ENCODE data around the gene LRP3. TPM values are rescaled to one million over a fixed set of nuclear protein-coding genes. Genes with fewer than 3 reads are reported as not detected.

The LRP3 gene
- total and polyA plus RNA-seq, 2 experiments from 2014 or later: 3.5 to 62.7 TPM

- TF ChIP-seq JUNB (IDR thresholded peaks at IDR 0.05; ENCODE audit: unreplicated experiment): no peak
- no peak for TF ChIP-seq POLR2AphosphoS5 (IDR thresholded peaks at IDR 0.05; ENCODE audit: low read depth)
- no peak for TF ChIP-seq NANOG (IDR thresholded peaks at IDR 0.05; ENCODE audit: borderline replicate concordance)
- TF ChIP-seq ZNF114 (CRISPR knock-in tag; IDR thresholded peaks at IDR 0.05): no peak
- TF ChIP-seq CREB1 (CRISPR knock-in tag; IDR thresholded peaks at IDR 0.05; ENCODE audit: low read depth): no peak
- TF ChIP-seq, protein P1, sequence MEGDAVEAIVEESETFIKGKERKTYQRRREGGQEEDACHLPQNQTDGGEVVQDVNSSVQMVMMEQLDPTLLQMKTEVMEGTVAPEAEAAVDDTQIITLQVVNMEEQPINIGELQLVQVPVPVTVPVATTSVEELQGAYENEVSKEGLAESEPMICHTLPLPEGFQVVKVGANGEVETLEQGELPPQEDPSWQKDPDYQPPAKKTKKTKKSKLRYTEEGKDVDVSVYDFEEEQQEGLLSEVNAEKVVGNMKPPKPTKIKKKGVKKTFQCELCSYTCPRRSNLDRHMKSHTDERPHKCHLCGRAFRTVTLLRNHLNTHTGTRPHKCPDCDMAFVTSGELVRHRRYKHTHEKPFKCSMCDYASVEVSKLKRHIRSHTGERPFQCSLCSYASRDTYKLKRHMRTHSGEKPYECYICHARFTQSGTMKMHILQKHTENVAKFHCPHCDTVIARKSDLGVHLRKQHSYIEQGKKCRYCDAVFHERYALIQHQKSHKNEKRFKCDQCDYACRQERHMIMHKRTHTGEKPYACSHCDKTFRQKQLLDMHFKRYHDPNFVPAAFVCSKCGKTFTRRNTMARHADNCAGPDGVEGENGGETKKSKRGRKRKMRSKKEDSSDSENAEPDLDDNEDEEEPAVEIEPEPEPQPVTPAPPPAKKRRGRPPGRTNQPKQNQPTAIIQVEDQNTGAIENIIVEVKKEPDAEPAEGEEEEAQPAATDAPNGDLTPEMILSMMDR (conservative IDR thresholded peaks at IDR 0.05; ENCODE audit: low read depth in 2 of 2): no peak
- no peak for TF ChIP-seq ETS1 (IDR thresholded peaks at IDR 0.05)
Observed at GRCh38 chr19:33246709-33247440, 52.7 kb downstream of the LRP3 start (continued).

DNA sequence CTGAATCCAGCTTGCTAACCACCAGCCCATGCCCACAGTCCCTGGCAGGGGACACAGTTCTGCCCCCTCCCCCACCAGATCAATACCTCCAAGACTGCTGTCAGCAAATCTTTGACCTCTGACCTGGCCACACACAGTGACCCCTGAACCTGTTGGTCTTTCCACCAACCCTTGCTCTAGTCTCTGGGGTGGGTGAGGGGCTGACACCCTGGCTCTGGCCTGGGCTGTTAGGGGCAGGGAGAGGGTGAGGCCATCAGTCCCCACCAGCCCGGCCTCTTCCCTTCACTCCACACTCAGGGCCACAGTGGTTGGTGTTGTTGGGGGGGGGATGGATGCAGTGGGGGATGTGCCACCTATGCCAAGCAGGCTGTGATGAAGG, 53.3 kb downstream of the LRP3 start:
- Mint-ChIP-seq H3K36me3 (ENCODE audit: low read depth) (no peaks in the 10 kb centered on the region; the same call in 2 of the 3 replicates), H3K27ac (no peak overlapping the region), H3K27me3 (ENCODE audit: insufficient read depth, low read depth, poor library complexity) (peaks cover 4% of the 10 kb centered on the region), H3K4me3 (no peak overlapping the region), H3K9me3 (peaks cover 18% of the 10 kb centered on the region), H3K4me1 (peaks cover 2% of the 10 kb centered on the region; the same call in 1 of the 3 replicates)
- DNase-seq (ENCODE audit: low spot score) (no peak), ATAC-seq (no peak)
- Histone ChIP-seq H4K20me1 (replicated peaks; ENCODE audit: insufficient read depth) (no peaks in the 10 kb centered on the region), H2AFZ (no peak overlapping the region), H3K4me3 (no peak overlapping the region), H3K36me3 (ENCODE audit: insufficient read depth) (peaks cover 6% of the 10 kb centered on the region; the same call in 1 of the 2 replicates), H3K4me2 (no peak overlapping the region), H3F3A (replicated peaks; ENCODE audit: low read depth) (no peaks in the 10 kb centered on the region), H3K9me2 (ENCODE audit: insufficient read depth) (no peaks in the 10 kb centered on the region), H3K4me1 (ENCODE audit: insufficient read depth) (no peaks in the 10 kb centered on the region), H3K27me3 (ENCODE audit: insufficient read depth) (no peaks in the 10 kb centered on the region), H3K79me2 (replicated peaks; ENCODE audit: insufficient read depth) (no peaks in the 10 kb centered on the region), H3K27ac (ENCODE audit: low read depth) (no peak overlapping the region)
- TF ChIP-seq, protein P1 (conservative IDR thresholded peaks at IDR 0.05; ENCODE audit: low read depth in 2 of 2): no peak
- TF ChIP-seq NANOG (IDR thresholded peaks at IDR 0.05; ENCODE audit: borderline replicate concordance) (no peak), ZNF462 (CRISPR knock-in tag; IDR thresholded peaks at IDR 0.05) (no peak), REST (IDR thresholded peaks at IDR 0.05; ENCODE audit: unreplicated experiment) (no peak)
